ENCODE measurements around the gene STXBP5.

DNA sequence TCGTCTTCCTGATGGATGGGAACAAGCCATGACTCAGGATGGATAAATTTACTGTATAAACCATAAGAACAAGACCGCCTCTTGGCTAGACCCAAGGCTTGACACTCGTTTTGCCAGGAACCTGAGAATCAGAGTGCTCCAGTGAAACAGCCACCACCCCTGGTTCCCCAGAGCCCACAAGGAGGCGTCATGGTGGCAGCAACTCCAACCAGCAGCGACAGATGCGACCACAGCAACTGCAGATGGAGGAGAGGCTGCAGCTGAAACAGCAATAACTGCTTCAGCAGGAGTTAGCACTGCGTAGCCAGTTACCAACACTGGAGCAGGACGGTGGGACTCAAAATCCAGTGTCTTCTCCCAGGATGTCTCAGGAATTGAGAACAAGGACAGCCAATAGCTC lies 203.4 kb downstream of the STXBP5 start:
- TF ChIP-seq, protein P1, sequence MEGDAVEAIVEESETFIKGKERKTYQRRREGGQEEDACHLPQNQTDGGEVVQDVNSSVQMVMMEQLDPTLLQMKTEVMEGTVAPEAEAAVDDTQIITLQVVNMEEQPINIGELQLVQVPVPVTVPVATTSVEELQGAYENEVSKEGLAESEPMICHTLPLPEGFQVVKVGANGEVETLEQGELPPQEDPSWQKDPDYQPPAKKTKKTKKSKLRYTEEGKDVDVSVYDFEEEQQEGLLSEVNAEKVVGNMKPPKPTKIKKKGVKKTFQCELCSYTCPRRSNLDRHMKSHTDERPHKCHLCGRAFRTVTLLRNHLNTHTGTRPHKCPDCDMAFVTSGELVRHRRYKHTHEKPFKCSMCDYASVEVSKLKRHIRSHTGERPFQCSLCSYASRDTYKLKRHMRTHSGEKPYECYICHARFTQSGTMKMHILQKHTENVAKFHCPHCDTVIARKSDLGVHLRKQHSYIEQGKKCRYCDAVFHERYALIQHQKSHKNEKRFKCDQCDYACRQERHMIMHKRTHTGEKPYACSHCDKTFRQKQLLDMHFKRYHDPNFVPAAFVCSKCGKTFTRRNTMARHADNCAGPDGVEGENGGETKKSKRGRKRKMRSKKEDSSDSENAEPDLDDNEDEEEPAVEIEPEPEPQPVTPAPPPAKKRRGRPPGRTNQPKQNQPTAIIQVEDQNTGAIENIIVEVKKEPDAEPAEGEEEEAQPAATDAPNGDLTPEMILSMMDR (conservative IDR thresholded peaks at IDR 0.05; ENCODE audit: low read depth, low read length): no peak
- TF ChIP-seq RCOR1 (IDR thresholded peaks at IDR 0.05; ENCODE audit: insufficient replicate concordance, low read length) (no peak), RAD21 (IDR thresholded peaks at IDR 0.05; ENCODE audit: low read length) (no peak)

All from IMR-90 (cell line).